HCEC 1CT (cell line): Measurements from ENCODE around the gene RPS5.
A peak's percentile ranks its signal among the peaks of the same experiment; 100 is the strongest.
"Not testable (repeated sequence)": the region's sequence is repeated elsewhere in the genome, so short reads cannot be mapped to it uniquely, and the experiment has no call there.

Source experiments
- DNase-seq: peaks from one replicate; pipeline ENCODE4 v3.0.0-alpha.2; 2017

RPS5 gene

GRCh38 chr19:58356766-58357480, 30.1 kb upstream of the RPS5 start:
- DNase-seq: no peak

GRCh38 chr19:58357481-58358145, 29.5 kb upstream of the RPS5 start:
- no peak for DNase-seq

GRCh38 chr19:58361900-58362271, 25.2 kb upstream of the RPS5 start:
- peak; percentile 37 for DNase-seq

DNA sequence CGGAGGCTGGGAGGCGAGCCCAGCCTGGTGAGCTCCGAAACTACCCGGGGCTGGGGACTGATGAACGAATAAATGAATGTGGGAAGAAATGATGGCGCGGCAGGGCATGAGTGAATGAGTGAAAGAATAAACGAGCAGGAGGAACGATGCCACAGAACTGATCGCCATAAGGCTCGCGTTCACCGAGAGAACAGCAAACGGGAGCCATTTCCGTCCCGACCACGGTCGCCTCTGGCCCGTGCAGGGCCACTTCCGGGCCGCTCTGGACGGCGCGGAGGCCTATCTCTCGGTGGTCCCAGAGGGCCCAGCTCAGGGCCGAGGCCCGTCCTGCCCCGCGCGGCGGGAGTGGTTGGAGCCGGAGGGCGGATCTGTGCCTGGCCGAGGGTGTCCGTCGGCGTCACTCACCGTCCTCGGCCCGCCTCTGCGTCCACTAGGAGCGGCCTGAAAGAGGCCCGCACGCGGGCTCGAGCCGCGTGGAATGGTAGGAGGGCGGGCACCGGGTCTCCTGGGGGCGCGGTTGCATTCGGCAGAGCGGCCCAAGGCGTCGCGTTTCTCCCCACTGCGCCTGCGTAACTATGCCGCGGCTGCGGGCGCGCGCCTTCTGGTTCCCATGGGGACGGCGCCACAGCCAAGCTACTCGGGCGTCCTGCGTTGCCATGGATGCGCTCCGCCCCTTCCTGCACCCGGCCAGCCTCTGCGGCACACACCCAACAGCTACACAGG, 24.6 kb upstream of the RPS5 start, which contains the start of gene ZNF497:
Gene ZNF497 (minus strand): TSS at position 480 of the 723 bp plus-strand sequence. CDS start 5,116 bp downstream, outside the sequence.
- peak; percentile 94 for DNase-seq

- DNase-seq: no peak
Observed at GRCh38 chr19:58364146-58364545, 22.9 kb upstream of the RPS5 start.

DNA sequence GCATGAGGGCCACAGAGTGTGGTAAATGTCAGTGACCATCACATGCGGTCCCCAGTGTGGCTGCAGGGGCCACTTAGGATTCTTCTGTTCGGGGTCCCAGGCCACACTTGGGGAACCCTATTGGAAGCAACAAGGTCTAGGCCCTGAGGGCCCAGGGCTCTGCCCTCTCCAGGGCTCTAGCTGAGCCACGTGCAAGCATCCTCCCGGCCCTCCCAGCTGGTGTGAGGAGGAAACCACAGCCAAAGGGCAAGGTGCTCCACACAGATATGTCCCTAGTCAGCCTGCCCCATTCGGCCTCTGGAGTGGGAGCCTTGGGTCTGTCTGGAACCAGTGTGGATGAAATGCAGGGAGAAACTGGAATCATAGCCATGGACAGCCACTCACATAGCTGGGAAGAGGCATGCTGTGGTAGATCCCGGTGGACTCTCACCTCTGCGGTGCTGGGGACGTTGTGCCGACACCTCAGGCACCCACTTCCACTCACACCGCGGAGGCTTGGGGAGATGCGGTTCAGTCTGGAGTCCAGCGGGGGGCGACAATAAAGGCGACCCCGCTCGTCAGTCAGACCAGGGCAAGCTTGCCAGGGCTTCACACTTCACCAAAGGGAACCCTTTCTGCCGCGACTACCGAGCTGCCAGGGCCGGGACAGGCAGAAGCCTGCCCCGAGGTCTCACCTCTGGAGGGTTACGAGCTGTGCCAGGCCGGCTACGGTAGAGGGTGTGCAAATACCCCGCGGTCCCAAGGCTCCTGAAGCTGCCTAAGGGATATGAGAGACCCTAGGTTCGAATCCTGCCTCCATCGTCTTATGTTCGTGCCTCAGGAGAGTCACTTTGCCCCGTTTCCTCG, 20.3 kb upstream of the RPS5 start:
- no peak for DNase-seq

GRCh38 chr19:58367698-58368454, 19.2 kb upstream of the RPS5 start:
- DNase-seq: no peak

DNA sequence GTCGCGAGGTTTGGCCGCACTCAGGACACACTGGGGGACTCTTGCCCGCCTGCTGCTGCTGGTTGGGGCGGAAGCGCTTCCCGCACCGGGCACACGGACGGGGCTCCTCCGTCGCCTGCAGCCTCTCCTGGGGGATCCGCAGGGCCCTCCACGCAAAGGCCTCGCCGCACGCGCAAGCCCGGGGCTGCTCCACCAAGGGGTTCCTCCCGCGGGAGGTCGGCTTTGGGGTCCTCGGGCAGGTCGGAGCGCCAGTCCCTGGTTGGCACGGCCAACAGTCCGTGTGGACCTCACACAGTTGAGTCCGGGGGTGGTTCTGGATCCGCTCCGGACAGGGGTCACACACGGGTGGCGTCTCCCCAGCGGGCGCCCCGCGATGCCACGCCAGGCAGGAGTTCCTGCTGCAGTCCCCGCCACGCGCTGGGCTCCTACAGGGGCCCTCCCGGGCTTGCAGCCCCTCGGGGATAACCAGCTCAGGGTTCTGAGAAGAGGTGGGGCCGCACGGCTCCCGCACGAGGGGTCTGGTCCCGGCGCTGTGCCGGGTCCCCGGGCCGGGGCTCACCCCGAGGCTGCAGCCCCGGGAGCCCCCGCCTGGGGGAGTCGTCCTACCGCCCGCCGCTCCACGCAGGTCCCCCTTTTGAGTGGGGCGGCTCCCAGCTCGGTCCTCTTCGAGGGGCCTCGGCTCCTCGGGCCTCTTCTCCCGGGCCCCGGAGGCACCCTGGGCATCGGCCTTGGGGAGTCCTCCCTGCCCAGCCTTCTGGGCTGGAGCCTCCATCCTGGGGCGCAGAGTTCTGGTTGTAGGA, 18.3 kb upstream of the RPS5 start:
- DNase-seq: no peak

DNA sequence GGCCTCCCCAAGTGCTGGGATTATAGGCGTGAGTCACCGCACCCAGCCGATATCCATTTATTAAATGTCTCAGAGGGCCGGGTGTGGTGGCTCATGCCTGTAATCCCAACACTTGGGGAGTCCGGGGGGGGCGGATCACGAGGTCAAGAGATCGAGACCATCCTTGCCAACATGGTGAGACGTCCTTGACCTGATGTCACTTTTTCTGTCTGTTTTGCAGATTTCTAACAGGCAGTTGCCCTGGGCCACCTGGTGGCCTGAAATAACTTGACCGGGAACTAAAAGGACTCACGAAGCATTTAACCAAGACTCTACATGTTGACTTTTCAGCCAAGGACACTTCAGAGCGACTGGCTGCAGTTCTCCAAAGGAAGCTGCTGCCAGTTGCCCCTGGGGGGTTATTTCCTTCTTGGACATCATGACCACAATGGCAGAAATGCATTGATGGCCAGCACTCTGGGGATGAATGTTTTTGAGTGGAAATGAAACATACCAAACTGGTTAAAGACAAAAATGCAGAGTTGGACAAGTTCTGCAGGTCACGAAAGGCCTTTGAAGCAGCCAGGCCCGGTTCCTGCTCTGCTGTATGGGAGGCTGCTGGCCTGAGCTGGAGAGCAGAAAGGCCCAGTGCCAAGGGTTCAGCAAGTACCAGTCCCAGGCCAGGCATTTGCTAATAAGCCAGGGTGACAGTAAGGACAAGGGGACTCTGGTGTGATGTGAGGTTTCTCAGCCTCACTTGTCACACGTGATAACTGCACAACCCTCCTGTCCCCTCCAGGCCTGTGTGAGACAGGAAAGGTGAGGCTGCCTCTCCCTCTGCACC, 14.5 kb upstream of the RPS5 start:
- DNase-seq: no peak

- peak; percentile 27 for DNase-seq
Observed at GRCh38 chr19:58374200-58374599, 12.9 kb upstream of the RPS5 start.

- not testable (repeated sequence) for DNase-seq
Observed at GRCh38 chr19:58376724-58377123, 10.3 kb upstream of the RPS5 start.

DNA sequence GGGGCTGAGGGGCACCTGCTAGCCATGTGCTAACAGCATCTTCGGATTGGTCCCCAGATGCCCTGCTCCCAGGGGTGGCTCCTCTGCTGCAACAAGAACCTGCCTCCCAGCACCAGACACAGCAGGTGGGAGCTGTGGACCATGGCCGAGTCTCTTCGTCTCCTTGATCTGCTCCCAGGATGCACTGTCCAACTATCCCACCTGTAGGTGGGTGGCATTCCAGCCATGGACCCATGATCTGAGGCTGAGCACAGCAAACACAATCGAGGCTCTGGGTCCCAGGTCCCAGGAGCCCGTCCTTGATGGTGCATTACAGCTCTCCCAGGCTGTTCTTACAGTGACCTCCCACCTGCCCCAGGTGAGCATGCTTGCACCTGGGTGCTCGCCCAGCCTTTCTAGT, 7.8 kb upstream of the RPS5 start:
- no peak for DNase-seq

- no peak for DNase-seq
Observed at GRCh38 chr19:58380037-58380661, 6.9 kb upstream of the RPS5 start.

DNA sequence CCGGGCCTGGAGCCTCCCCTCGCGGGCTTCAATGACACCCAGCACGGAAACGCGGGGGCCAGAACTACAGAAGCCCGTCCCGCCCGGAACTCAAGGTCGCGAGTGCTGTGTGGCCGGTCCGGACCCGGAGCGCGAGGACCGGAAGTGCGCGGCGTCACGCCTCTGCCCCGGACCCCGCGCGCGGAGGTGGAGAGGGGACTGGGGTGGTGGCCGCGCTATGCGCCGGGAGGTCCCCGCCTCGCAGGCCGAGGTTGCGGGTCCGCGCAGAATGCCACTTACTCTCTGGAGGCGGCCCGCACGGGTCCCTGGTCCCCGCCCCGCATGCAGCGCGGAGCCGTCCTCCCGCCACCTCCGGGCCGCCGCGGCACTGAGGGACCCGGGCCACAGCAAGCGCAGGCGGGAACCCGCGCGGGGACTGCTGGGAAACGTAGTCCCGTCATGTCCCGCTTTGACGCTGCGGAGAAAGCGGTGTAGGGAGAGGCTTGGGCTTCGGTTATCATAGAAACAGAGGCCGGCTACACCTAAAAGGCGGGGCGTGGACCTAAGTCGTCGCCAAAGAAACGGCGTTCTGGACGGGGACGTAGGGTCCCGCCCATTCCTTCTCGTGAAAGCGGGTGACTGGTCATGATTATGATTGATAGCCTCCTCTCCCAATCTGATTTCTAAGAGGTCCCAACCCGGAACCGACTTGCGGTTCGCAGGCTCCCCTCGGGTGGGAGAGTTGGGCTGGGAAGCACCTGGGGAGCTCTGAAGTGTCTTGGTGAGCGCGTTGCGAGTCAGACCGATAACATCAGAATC, 6.2 kb upstream of the RPS5 start, which contains the start of gene ZNF837:
Gene ZNF837 (minus strand): TSS at position 369 of the 798 bp plus-strand sequence. CDS start 11,698 bp downstream, outside the sequence.
- peak; percentile 100 for DNase-seq

DNA sequence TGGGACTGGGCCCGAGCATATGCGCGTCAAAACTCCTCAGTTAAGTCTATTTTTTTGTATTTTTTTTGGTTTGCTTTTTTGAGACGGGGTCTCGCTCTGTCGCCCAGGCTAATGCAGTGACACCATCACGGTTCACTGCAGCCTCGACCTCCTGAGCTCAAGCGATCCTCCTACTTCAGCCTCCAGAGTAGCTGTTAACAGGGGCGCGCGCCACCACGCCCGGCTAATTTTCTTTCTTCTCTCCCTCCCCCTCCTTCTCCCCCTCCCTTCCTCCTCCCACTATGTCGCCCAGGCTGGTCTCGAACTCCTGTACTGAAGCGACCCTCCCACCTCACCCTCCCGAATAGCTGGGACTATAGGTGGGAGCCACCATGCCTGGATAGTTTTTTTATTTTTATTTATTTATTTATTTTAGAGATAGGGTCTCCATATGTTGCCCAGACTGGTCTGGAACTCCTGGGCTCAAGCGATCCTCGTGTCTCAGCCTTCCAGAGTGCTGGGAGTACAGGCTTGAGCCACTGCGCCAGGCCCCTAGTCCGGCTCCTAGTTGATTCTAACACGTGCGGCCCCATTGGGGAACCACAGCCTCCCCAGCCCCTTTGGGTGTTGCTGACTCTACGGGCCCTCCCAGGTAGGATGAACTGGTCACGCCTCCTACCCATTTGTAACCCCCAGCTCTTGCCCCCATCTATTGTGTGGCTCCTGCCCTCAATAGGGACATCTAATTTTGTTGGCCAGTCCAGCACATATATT, 5.4 kb upstream of the RPS5 start:
- no peak for DNase-seq

GRCh38 chr19:58382997-58383603, 4.0 kb upstream of the RPS5 start:
- DNase-seq: no peak

DNA sequence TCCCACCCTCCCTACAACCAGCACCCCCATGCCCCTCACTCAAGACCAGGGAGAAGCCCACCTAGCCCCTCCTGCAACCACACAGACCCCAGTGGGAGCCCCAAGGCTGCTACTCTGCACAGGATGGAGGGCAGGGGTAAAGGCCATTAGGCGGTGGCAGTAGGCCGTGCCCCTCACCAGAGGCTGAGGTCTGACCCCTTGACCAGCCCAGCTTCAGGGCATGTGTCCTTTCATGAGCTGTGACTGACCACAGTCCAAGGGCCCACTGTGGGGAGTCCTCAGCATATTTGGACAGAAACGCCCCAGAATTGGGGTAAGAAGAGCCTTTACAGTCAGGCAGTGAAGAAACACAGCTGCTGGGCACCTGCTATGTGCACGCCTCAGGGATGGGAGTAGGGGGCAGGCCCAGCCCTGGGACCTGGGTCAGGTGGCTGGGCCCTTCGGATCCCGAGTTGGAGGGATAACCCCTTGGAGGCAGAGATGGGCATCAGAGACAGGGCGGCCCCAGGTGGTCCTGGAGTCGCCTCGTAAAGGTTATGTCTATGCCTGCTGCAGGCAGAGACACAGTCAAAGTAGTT, 1.7 kb upstream of the RPS5 start:
- DNase-seq: no peak
